IMR-90 (cell line): ENCODE data around the gene NHEJ1.

Experiments used
- CTCF ChIP-seq: conservative IDR thresholded peaks from 2 replicates; pipeline ENCODE4 v1.5.1; 2012; ENCODE audit warnings: mild to moderate bottlenecking, low read depth, low read length, improper control_type of control experiment
- RCOR1 ChIP-seq: IDR thresholded peaks from 2 replicates; pipeline ENCODE4 v1.6.1; 2012; ENCODE audit warnings: mild to moderate bottlenecking, low read length, improper control_type of control experiment; ENCODE audit not compliant: insufficient replicate concordance

- TF ChIP-seq RCOR1 (no peak), CTCF (no peak)
Observed at GRCh38 chr2:219126555-219126954, 34.1 kb downstream of the NHEJ1 start.
